GM23338 (cell line): ENCODE results near the gene G6PD.

Experiments
- CTCF ChIP-seq, 2 experiments: fragments of 200-600 bp in 1 of 2; sonication (generic) in 1 of 2; conservative IDR thresholded peaks; 2 replicates each; pipeline versions ENCODE4 v1.5.1 to v1.6.1; 2016 to 2017; ENCODE audit warnings: antibody characterized with exemption in 2 of 2, low read depth in 2 of 2, mild to moderate bottlenecking in 2 of 2, moderate library complexity in 1 of 2
- EZH2 ChIP-seq: fragments of 200-600 bp; sonication (generic); IDR thresholded peaks from one replicate; pipeline ENCODE4 v1.8.0; 2017; ENCODE audit warnings: antibody characterized with exemption, mild to moderate bottlenecking, low read depth; ENCODE audit not compliant: unreplicated experiment
- REST ChIP-seq: IDR thresholded peaks from one replicate; pipeline ENCODE4 v1.6.1; 2018; ENCODE audit warnings: antibody characterized with exemption; ENCODE audit not compliant: unreplicated experiment

- TF ChIP-seq EZH2 (no peak), CTCF (conservative IDR thresholded peaks at IDR 0.05; ENCODE audit: low read depth in 2 of 2) (no peak), REST (no peak)
Measured at GRCh38 chrX:154486396-154487207, 60.0 kb downstream of the G6PD start, which contains the start of gene UBL4A.
